H9 (cell line): ENCODE measurements around the gene METTL9. TPM values are rescaled to one million over a fixed set of nuclear protein-coding genes. Genes with fewer than 3 reads are reported as not detected.

ENCODE experiments used
- DNase-seq: peaks from one replicate; pipeline ENCODE4 v3.0.0-alpha.2; 2017
- H2AFZ ChIP-seq: one replicate; pipeline ENCODE4 v1.6.1; 2013; ENCODE audit warnings: mild to moderate bottlenecking, low read length, control low read depth, moderate library complexity
- H2AK5ac ChIP-seq: 2 replicates; pipeline ENCODE4 v1.6.1; 2013; ENCODE audit warnings: low read length, control low read depth, mixed read lengths; ENCODE audit not compliant: insufficient read length
- H2BK120ac ChIP-seq: one replicate; pipeline ENCODE4 v1.6.1; 2013; ENCODE audit warnings: low read depth, mild to moderate bottlenecking, low read length, control low read depth, inconsistent platforms; ENCODE audit not compliant: poor library complexity, severe bottlenecking
- H2BK12ac ChIP-seq: 2 replicates; pipeline ENCODE4 v1.6.1; 2013; ENCODE audit warnings: low read length, control low read depth, mixed read lengths, low read depth; ENCODE audit not compliant: insufficient read length
- H2BK15ac ChIP-seq: 2 replicates; pipeline ENCODE4 v1.6.1; 2013; ENCODE audit warnings: low read depth, low read length, control low read depth
- H2BK20ac ChIP-seq: one replicate; pipeline ENCODE4 v1.6.1; 2013; ENCODE audit warnings: low read depth, mild to moderate bottlenecking, low read length, control low read depth, inconsistent platforms; ENCODE audit not compliant: poor library complexity, severe bottlenecking
- H2BK5ac ChIP-seq: 2 replicates; pipeline ENCODE4 v1.6.1; 2013; ENCODE audit warnings: low read length, control low read depth, mixed read lengths; ENCODE audit not compliant: insufficient read length
- H3K14ac ChIP-seq: 2 replicates; pipeline ENCODE4 v1.6.1; 2013; ENCODE audit warnings: low read length, control low read depth; ENCODE audit not compliant: insufficient read depth
- H3K18ac ChIP-seq: 2 replicates; pipeline ENCODE4 v1.6.1; 2013; ENCODE audit warnings: low read depth, mild to moderate bottlenecking, mixed read lengths, low read length, control low read depth; ENCODE audit not compliant: insufficient read length
- H3K23ac ChIP-seq: 2 replicates; pipeline ENCODE4 v1.6.1; 2013; ENCODE audit warnings: low read length, control low read depth, mixed read lengths, low read depth; ENCODE audit not compliant: insufficient read length
- H3K23me2 ChIP-seq: 2 replicates; pipeline ENCODE4 v1.6.1; 2013; ENCODE audit warnings: low read depth, mild to moderate bottlenecking, mixed read lengths, low read length, control low read depth; ENCODE audit not compliant: insufficient read length, poor library complexity, severe bottlenecking
- H3K27ac ChIP-seq: 2 replicates; pipeline ENCODE4 v1.5.1; 2013; ENCODE audit warnings: low read length, control low read depth, mixed read lengths, low read depth; ENCODE audit not compliant: insufficient read length
- H3K27me3 ChIP-seq: 2 replicates; pipeline ENCODE4 v1.6.1; 2013; ENCODE audit warnings: low read length, control low read depth, inconsistent platforms; ENCODE audit not compliant: insufficient read depth
- H3K4ac ChIP-seq: 2 replicates; pipeline ENCODE4 v1.6.1; 2013; ENCODE audit warnings: low read depth, mild to moderate bottlenecking, control low read depth, inconsistent platforms, low read length, moderate library complexity
- H3K4me1 ChIP-seq: 2 replicates; pipeline ENCODE4 v1.6.1; 2013; ENCODE audit warnings: low read length, control low read depth, inconsistent platforms; ENCODE audit not compliant: insufficient read depth
- H3K4me2 ChIP-seq: 2 replicates; pipeline ENCODE4 v1.6.1; 2013; ENCODE audit warnings: low read length, control low read depth, mixed read lengths; ENCODE audit not compliant: insufficient read length, insufficient read depth
- H3K56ac ChIP-seq: 2 replicates; pipeline ENCODE4 v1.6.1; 2013; ENCODE audit warnings: low read depth, mild to moderate bottlenecking, mixed read lengths, low read length, control low read depth; ENCODE audit not compliant: insufficient read length
- H3K79me1 ChIP-seq: 2 replicates; pipeline ENCODE4 v1.6.1; 2013; ENCODE audit warnings: low read depth, mild to moderate bottlenecking, moderate library complexity, low read length, control low read depth, inconsistent platforms; ENCODE audit not compliant: insufficient read depth, poor library complexity, severe bottlenecking
- H3K79me2 ChIP-seq: 2 replicates; pipeline ENCODE4 v1.6.1; 2013; ENCODE audit warnings: low read length, control low read depth, inconsistent platforms; ENCODE audit not compliant: insufficient read depth
- H3K9ac ChIP-seq: 2 replicates; pipeline ENCODE4 v1.6.1; 2013; ENCODE audit warnings: low read length, control low read depth, mixed read lengths; ENCODE audit not compliant: insufficient read length; ENCODE audit errors: extremely low read depth
- H3K9me3 ChIP-seq: one replicate; pipeline ENCODE4 v1.6.1; 2013; ENCODE audit warnings: low read depth, low read length, inconsistent platforms; ENCODE audit not compliant: control insufficient read depth
- H3T11ph ChIP-seq: one replicate; pipeline ENCODE4 v1.6.1; 2013; ENCODE audit warnings: mild to moderate bottlenecking, low read length, control low read depth, inconsistent platforms
- H4K20me1 ChIP-seq: one replicate; pipeline ENCODE4 v1.6.1; 2013; ENCODE audit not compliant: control insufficient read depth, insufficient read length, insufficient read depth
- H4K5ac ChIP-seq: 2 replicates; pipeline ENCODE4 v1.6.1; 2013; ENCODE audit warnings: low read depth, mild to moderate bottlenecking, mixed read lengths, low read length, control low read depth; ENCODE audit not compliant: insufficient read length
- H4K8ac ChIP-seq: replicated peaks from 2 replicates; pipeline ENCODE4 v1.6.1; 2013; ENCODE audit warnings: low read length, control low read depth, mixed read lengths, low read depth; ENCODE audit not compliant: insufficient read length
- H4K91ac ChIP-seq: 2 replicates; pipeline ENCODE4 v1.6.1; 2013; ENCODE audit warnings: low read depth, mild to moderate bottlenecking, moderate library complexity, mixed read lengths, low read length, control low read depth; ENCODE audit not compliant: insufficient read length
- H3K27ac Mint-ChIP-seq, 3 experiments: 2 replicates in 2 of 3; 3 replicates in 1 of 3; pipeline ENCODE4 v1.8.0; 2020 to 2021; ENCODE audit warnings: mixed read lengths in 3 of 3, mild to moderate bottlenecking in 1 of 3, moderate library complexity in 1 of 3
- H3K27me3 Mint-ChIP-seq: 2 replicates; pipeline ENCODE4 v1.8.0; 2021; ENCODE audit warnings: low read depth, mild to moderate bottlenecking, moderate library complexity, mixed read lengths
- H3K36me3 Mint-ChIP-seq, 3 experiments: 2 replicates in 2 of 3; 3 replicates in 1 of 3; pipeline ENCODE4 v1.8.0; 2020 to 2021; ENCODE audit warnings: low read depth in 3 of 3, mixed read lengths in 3 of 3; ENCODE audit not compliant: insufficient read depth in 1 of 3
- H3K4me1 Mint-ChIP-seq, 2 experiments: 2 replicates each; pipeline ENCODE4 v1.8.0; 2020; ENCODE audit warnings: mixed read lengths in 2 of 2
- H3K4me3 Mint-ChIP-seq, 2 experiments: 2 replicates in 1 of 2; 3 replicates in 1 of 2; pipeline ENCODE4 v1.8.0; 2020 to 2021; ENCODE audit warnings: mild to moderate bottlenecking in 2 of 2, mixed read lengths in 2 of 2, moderate library complexity in 1 of 2
- H3K9me3 Mint-ChIP-seq, 2 experiments: 2 replicates in 1 of 2; 3 replicates in 1 of 2; pipeline ENCODE4 v1.8.0; 2020; ENCODE audit warnings: mild to moderate bottlenecking in 2 of 2, mixed read lengths in 2 of 2, moderate library complexity in 1 of 2
- WGBS: extraction: QIAGEN DNeasy Blood & Tissue Kit; methylation state at CpG from one replicate; pipeline ENCODE4 v1.1.7; 2013; ENCODE audit warnings: missing lambda C conversion rate, low lambda C conversion rate, mixed read lengths; ENCODE audit not compliant: insufficient read length; ENCODE audit errors: extremely low coverage; 5-methylcytosine and 5-hydroxymethylcytosine counted together
- total RNA-seq: library from RNA; stranded (reverse); gene quantifications from 2 replicates; pipeline ENCODE4 v1.2.1, GENCODE V29; 2021
- TF ChIP-seq, protein P1 (sequence below): fragments of 200-600 bp; sonication (generic); conservative IDR thresholded peaks from 3 replicates; pipeline ENCODE4 v1.8.0; 2021; ENCODE audit warnings: antibody characterized with exemption, mild to moderate bottlenecking

Gene METTL9
- total RNA-seq, 1 experiment from 2014 or later: 108 TPM

DNA sequence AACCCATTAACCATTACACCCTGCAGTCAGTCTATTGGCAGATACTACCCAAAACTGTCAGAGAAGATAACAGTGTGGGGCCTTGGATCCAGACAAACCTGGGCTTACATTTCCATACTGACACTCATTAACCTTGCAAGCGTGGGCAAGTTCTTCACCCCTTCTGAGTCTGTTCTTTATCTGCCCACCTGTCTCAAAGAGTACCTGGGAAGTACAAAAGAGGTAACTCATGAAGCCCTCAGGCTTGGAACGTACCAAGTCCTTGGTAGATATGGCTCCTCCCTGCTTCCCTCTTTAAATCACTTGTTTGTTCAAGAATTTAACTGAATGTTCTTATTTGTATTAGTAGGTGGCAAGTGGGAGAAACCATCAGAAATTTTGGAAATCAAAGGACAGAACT lies 55.5 kb downstream of the METTL9 start:
- H3K56ac ChIP-seq: no peak overlapping the region
- H4K91ac ChIP-seq: no peak overlapping the region
- H3K79me1 ChIP-seq: no peaks in the 10 kb centered on the region
- H3K23me2 ChIP-seq: no peaks in the 10 kb centered on the region
- H2BK20ac ChIP-seq: no peak overlapping the region
- no peaks in the 10 kb centered on the region for H3K27me3 ChIP-seq
- no peak overlapping the region for H4K8ac ChIP-seq
- H3K4me1 ChIP-seq: peaks cover 2% of the 10 kb centered on the region; the same call in 1 of the 2 replicates
- no peaks in the 10 kb centered on the region for H3K9me3 ChIP-seq
- no peak overlapping the region for H3K4ac ChIP-seq
- no peak overlapping the region for H2AFZ ChIP-seq
- no peak overlapping the region for H2BK15ac ChIP-seq
- no peak overlapping the region for H3K4me2 ChIP-seq
- DNase-seq: no peak
- no peak overlapping the region for H4K5ac ChIP-seq
- H3T11ph ChIP-seq: no peak overlapping the region
- TF ChIP-seq, protein P1, sequence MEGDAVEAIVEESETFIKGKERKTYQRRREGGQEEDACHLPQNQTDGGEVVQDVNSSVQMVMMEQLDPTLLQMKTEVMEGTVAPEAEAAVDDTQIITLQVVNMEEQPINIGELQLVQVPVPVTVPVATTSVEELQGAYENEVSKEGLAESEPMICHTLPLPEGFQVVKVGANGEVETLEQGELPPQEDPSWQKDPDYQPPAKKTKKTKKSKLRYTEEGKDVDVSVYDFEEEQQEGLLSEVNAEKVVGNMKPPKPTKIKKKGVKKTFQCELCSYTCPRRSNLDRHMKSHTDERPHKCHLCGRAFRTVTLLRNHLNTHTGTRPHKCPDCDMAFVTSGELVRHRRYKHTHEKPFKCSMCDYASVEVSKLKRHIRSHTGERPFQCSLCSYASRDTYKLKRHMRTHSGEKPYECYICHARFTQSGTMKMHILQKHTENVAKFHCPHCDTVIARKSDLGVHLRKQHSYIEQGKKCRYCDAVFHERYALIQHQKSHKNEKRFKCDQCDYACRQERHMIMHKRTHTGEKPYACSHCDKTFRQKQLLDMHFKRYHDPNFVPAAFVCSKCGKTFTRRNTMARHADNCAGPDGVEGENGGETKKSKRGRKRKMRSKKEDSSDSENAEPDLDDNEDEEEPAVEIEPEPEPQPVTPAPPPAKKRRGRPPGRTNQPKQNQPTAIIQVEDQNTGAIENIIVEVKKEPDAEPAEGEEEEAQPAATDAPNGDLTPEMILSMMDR: no peak
- no peak overlapping the region for H3K18ac ChIP-seq
- H3K23ac ChIP-seq: no peak overlapping the region
- H4K20me1 ChIP-seq: no peaks in the 10 kb centered on the region
- no CpG with 5 or more reads among the region's 2 CpGs for WGBS
- Mint-ChIP-seq H3K27ac (no peak overlapping the region), H3K4me3 (no peak overlapping the region), H3K4me1 (peaks cover 2 to 9% of the 10 kb centered on the region in 2 experiments; a peak in 1 of 4 replicates), H3K9me3 (no peaks in the 10 kb centered on the region), H3K27me3 (no peaks in the 10 kb centered on the region; the same call in 1 of the 2 replicates), H3K36me3 (peaks cover 2 to 7% (median 4%) of the 10 kb centered on the region in 3 experiments; a peak in 4 of 7 replicates)
- H3K79me2 ChIP-seq: no peaks in the 10 kb centered on the region
- H2BK12ac ChIP-seq: no peak overlapping the region
- H3K27ac ChIP-seq: no peak overlapping the region
- no peak overlapping the region for H2BK120ac ChIP-seq
- H2BK5ac ChIP-seq: no peak overlapping the region
- H3K9ac ChIP-seq: no peak overlapping the region
- no peak overlapping the region for H3K14ac ChIP-seq
- H2AK5ac ChIP-seq: no peak overlapping the region
